C4-2B (cell line): ENCODE data around the gene KRT80.

Experiments
- H3K27ac ChIP-seq: fragments of 450-650 bp; 2 replicates; pipeline ENCODE4 v1.5.1; 2017
- CTCF ChIP-seq: fragments of 450-650 bp; conservative IDR thresholded peaks from 2 replicates; pipeline ENCODE4 v1.5.1; 2017; ENCODE audit warnings: mild to moderate bottlenecking
- ZFX ChIP-seq: fragments of 450-650 bp; IDR thresholded peaks from 2 replicates; pipeline ENCODE4 v1.6.1; 2017

KRT80 gene

GRCh38 chr12:52146822-52147366, 44.9 kb downstream of the KRT80 start:
- TF ChIP-seq ZFX (0 out of 2 replicates have a peak, but pooled peaks have one; percentile 3), CTCF (no peak)
- H3K27ac ChIP-seq: peak overlapping the region; percentile 56

GRCh38 chr12:52146089-52146821, 45.6 kb downstream of the KRT80 start:
- H3K27ac ChIP-seq: peak overlapping the region; percentile 56
- TF ChIP-seq CTCF (no peak), ZFX (no peak)

GRCh38 chr12:52145228-52146088, 46.4 kb downstream of the KRT80 start:
- peak overlapping the region; percentile 41; the same call in 1 of the 2 replicates for H3K27ac ChIP-seq
- no peak for TF ChIP-seq CTCF
- TF ChIP-seq ZFX: no peak

- peak overlapping the region; percentile 41 for H3K27ac ChIP-seq
- no peak for TF ChIP-seq ZFX
- TF ChIP-seq CTCF: no peak
Observed at GRCh38 chr12:52144512-52145227, 47.1 kb downstream of the KRT80 start.

- H3K27ac ChIP-seq: no peak overlapping the region; the same call in 1 of the 2 replicates
- TF ChIP-seq ZFX (no peak), CTCF (no peak)
Observed at GRCh38 chr12:52142431-52142830, 49.4 kb downstream of the KRT80 start.

- H3K27ac ChIP-seq: no peak overlapping the region
- TF ChIP-seq ZFX (no peak), CTCF (no peak)
Observed at GRCh38 chr12:52141875-52142274, 49.9 kb downstream of the KRT80 start.
